ENCODE results near the gene VMP1. TPM values are rescaled to one million over a fixed set of nuclear protein-coding genes. Genes with fewer than 3 reads are reported as not detected.

The VMP1 gene
- total and polyA plus RNA-seq, 2 donors (not counting 1 experiment from before 2014, with no cell fraction given): 125 to 235 TPM

DNA sequence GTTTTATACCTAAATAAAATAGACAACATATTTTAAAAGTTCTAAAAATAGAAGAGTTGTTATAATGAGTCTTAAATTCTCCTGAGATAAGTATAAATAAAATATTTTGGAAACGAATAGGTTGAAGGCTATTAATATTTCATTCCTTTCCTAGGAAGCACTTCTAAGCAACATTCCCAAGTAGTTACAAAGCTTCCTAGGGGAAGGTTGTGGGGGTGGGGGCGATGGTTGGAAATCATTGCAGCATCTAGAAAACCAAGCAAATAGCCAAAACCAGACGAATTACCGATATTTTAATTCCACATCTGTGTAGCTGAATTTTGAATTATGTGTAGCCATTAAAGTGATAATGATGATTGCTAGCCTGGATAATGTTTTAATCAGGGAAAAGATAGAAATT lies 27.1 kb upstream of the VMP1 start:
- H3K27ac ChIP-seq (ENCODE audit: insufficient read depth, low read length): no peak overlapping the region
- TF ChIP-seq CTCF (conservative IDR thresholded peaks at IDR 0.05 in 1 of 2, IDR thresholded peaks at IDR 0.05 in 1 of 2; ENCODE audit: low read depth in 1 of 2, low read length in 2 of 2): no peak
- TF ChIP-seq EZH2 (IDR thresholded peaks at IDR 0.05; ENCODE audit: low read length, missing control alignments): no peak
- peaks cover 28% of the 10 kb centered on the region for H3K79me2 ChIP-seq (ENCODE audit: control insufficient read depth, insufficient read depth, low read length)
- no peaks in the 10 kb centered on the region for H3K9me3 ChIP-seq (ENCODE audit: control insufficient read depth, insufficient read depth, low read depth, low read length)
- no peaks in the 10 kb centered on the region for H4K20me1 ChIP-seq (ENCODE audit: control insufficient read depth, extremely low read depth, insufficient read depth, low read length)
- H3K27me3 ChIP-seq (ENCODE audit: control insufficient read depth, insufficient read depth, low read length): no peaks in the 10 kb centered on the region
- DNase-seq (ENCODE audit: low read depth in 2 of 2): peak in 1 of 2 donors; percentile 65
- H3K4me3 ChIP-seq (replicated peaks in 1 of 4; ENCODE audit: control extremely low read depth in 1 of 4, insufficient read depth in 1 of 4, low read depth in 3 of 4, low read length in 4 of 4): no peak overlapping the region
- H2AFZ ChIP-seq (ENCODE audit: low read length): no peak overlapping the region
- peak overlapping the region; percentile 13 for H3K4me2 ChIP-seq (ENCODE audit: extremely low read depth, insufficient read depth, low read length)
- peaks cover 21% of the 10 kb centered on the region for H3K36me3 ChIP-seq (ENCODE audit: control insufficient read depth, insufficient read depth, low read length)
- no peak overlapping the region for H3K9ac ChIP-seq (ENCODE audit: insufficient read depth, low read length)
- H3K4me1 ChIP-seq (ENCODE audit: control insufficient read depth, extremely low read depth, insufficient read depth, low read length): peaks cover 5% of the 10 kb centered on the region

- Histone ChIP-seq H3K27ac (ENCODE audit: insufficient read depth, low read length) (no peak overlapping the region), H3K79me2 (ENCODE audit: control insufficient read depth, insufficient read depth, low read length) (peaks cover 21% of the 10 kb centered on the region), H3K9me3 (ENCODE audit: control insufficient read depth, insufficient read depth, low read depth, low read length) (no peaks in the 10 kb centered on the region), H3K4me3 (replicated peaks in 1 of 4; ENCODE audit: control extremely low read depth in 1 of 4, insufficient read depth in 1 of 4, low read depth in 3 of 4, low read length in 4 of 4) (no peak overlapping the region), H3K4me2 (ENCODE audit: extremely low read depth, insufficient read depth, low read length) (no peak overlapping the region), H3K27me3 (ENCODE audit: control insufficient read depth, insufficient read depth, low read length) (no peaks in the 10 kb centered on the region), H3K4me1 (ENCODE audit: control insufficient read depth, extremely low read depth, insufficient read depth, low read length) (peaks cover 3% of the 10 kb centered on the region), H4K20me1 (ENCODE audit: control insufficient read depth, extremely low read depth, insufficient read depth, low read length) (no peaks in the 10 kb centered on the region), H3K9ac (ENCODE audit: insufficient read depth, low read length) (no peak overlapping the region), H2AFZ (ENCODE audit: low read length) (no peak overlapping the region), H3K36me3 (ENCODE audit: control insufficient read depth, insufficient read depth, low read length) (peaks cover 24% of the 10 kb centered on the region)
- TF ChIP-seq EZH2 (IDR thresholded peaks at IDR 0.05; ENCODE audit: low read length, missing control alignments) (no peak), CTCF (conservative IDR thresholded peaks at IDR 0.05 in 1 of 2, IDR thresholded peaks at IDR 0.05 in 1 of 2; ENCODE audit: low read depth in 1 of 2, low read length in 2 of 2) (no peak)
- DNase-seq (ENCODE audit: low read depth in 2 of 2): no peak
Measured at GRCh38 chr17:59683283-59683682, 24.2 kb upstream of the VMP1 start.

DNA sequence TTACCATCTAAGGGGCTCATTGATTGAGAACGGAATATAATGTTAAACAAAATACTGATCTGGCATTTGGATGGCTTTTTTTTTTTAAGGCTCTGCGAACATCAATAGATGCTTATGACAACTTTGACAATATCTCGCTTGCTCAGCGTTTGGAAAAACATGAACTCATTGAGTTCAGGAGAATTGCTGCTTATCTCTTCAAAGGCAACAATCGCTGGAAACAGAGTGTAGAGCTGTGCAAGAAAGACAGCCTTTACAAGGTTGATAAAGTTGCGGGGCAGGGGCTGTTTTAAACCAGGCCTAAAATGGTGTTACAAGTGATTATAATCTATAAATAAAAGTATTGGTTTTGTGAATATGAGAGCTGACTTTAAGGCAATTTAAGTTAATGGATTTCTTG lies 22.5 kb upstream of the VMP1 start:
- peaks cover 20% of the 10 kb centered on the region for H3K36me3 ChIP-seq (ENCODE audit: control insufficient read depth, insufficient read depth, low read length)
- H3K79me2 ChIP-seq (ENCODE audit: control insufficient read depth, insufficient read depth, low read length): peaks cover 21% of the 10 kb centered on the region

More for the DNA sequence above, 22.5 kb upstream of the VMP1 start:
- no peak overlapping the region for H3K4me2 ChIP-seq (ENCODE audit: extremely low read depth, insufficient read depth, low read length)
- H3K9me3 ChIP-seq (ENCODE audit: control insufficient read depth, insufficient read depth, low read depth, low read length): no peaks in the 10 kb centered on the region
- no peak overlapping the region for H3K9ac ChIP-seq (ENCODE audit: insufficient read depth, low read length)
- no peak overlapping the region for H2AFZ ChIP-seq (ENCODE audit: low read length)
- no peaks in the 10 kb centered on the region for H4K20me1 ChIP-seq (ENCODE audit: control insufficient read depth, extremely low read depth, insufficient read depth, low read length)
- no peak overlapping the region for H3K27ac ChIP-seq (ENCODE audit: insufficient read depth, low read length)
- no peaks in the 10 kb centered on the region for H3K4me1 ChIP-seq (ENCODE audit: control insufficient read depth, extremely low read depth, insufficient read depth, low read length)
- no peaks in the 10 kb centered on the region for H3K27me3 ChIP-seq (ENCODE audit: control insufficient read depth, insufficient read depth, low read length)
- DNase-seq (ENCODE audit: low read depth in 2 of 2): no peak
- TF ChIP-seq CTCF (conservative IDR thresholded peaks at IDR 0.05 in 1 of 2, IDR thresholded peaks at IDR 0.05 in 1 of 2; ENCODE audit: low read depth in 1 of 2, low read length in 2 of 2) (no peak), EZH2 (IDR thresholded peaks at IDR 0.05; ENCODE audit: low read length, missing control alignments) (no peak)
- no peak overlapping the region for H3K4me3 ChIP-seq (replicated peaks in 1 of 4; ENCODE audit: control extremely low read depth in 1 of 4, insufficient read depth in 1 of 4, low read depth in 3 of 4, low read length in 4 of 4)
